Activated CD4-positive, CD25-positive, alpha-beta regulatory T cell treated with anti-CD3 and anti-CD28 coated beads, Interleukin-2, amount 50 U/mL, for 24 hours (primary cell): Measurements from ENCODE around the gene PTPA.

Experiments used
- ATAC-seq, 2 donors: fragments of 150-1000 bp; cut with Tn5 transposase; one replicate each; pipeline ENCODE4 v1.10.0; 2021; ENCODE audit warnings: mild to moderate bottlenecking in 1 of 2, moderate library complexity in 1 of 2

The PTPA gene

DNA sequence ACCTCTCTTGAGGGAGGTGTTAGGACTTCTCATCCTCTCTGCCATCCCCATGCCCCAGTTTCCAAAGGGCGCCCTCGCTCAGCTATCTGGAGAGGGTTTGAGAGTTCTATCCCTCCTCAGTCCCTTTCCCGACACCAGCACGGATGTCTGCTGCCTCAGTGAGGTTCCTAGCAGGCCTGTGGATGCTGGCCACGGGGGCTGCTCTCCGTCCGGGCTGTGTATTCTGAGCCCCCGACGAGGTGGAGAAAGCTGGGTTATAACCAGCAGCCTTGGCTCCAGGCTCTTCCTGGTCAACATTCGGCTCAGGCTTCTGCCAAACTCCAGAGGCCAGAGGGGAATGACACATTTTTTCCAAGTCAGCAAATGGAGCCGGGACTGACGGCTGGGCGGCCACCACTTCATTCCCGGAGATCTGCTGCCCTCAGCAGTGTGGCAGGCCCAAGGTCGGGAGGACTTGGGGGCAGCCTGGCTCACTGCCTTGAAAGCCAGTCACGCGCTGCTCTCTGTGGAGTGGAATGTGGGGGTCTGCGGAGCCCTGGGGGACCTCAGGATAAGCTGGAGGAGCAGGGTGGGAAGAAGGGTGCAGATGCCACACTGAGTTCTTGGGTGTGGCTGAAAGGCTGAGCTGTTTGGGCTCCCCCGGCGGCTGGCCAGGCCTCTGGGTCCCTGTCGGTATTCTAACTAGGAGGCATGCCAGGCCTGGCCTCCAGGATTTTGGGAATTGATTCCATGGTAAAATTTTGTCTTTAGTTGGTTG is 27.4 kb downstream of the PTPA start:
- ATAC-seq: no peak

DNA sequence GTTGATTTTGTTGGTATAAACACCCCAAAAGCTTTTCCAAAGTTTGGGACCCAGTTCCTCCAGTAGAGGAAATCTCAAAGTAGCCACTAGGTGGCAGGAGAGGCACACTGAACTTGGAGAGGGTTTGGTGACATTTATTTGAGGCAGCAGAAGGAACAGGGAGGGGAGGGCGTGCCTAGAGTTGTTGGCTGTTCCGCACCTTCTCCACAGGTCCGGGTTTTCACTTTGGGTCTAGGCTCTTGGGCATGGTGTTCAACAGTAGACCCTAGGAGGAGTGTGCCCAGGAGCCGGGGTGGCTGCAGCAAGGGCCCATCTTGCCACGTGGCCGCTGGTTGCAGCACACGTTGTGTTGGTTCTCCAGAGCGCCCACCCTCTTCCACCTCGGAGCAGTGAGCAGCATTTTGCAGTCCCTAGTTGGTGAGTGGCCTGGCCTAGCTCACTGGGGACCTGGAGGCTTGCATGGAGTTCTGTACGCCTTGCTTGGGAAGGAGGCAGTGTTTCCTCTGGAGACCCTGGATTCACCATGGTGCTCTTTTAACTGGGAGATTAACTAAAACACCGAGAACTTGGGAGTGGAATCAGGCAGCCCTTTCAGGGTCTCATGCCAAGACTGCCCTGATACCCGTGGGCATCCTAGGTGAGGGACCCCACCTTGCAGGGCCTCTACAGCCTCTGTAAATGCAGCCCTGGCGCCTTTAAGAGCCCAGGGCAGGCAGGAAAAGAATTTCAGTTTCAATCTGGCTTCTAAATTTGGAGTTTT is 28.2 kb downstream of the PTPA start:
- peak; percentile 56 to 69 for ATAC-seq

DNA sequence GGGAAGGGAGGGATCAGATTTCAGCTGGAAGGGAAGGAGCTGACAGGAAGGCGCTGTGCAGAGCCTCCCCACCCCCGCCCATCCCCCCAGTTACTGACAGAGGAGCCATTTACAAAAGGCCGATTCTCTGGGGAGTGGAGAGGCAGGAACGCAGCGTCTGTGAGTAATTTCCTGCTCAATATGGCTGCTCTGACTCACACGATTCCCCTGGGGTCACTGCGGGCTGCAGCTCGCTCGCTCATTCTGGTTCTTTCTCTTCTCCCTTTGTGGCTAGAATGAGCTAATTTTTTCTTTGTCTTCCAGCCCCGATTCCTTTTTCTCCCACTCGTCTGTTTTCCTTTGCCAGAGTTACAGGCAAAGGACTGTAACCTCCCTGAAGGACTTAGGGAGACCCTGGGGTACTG is 28.8 kb downstream of the PTPA start:
- peak; percentile 93 to 95 for ATAC-seq

DNA sequence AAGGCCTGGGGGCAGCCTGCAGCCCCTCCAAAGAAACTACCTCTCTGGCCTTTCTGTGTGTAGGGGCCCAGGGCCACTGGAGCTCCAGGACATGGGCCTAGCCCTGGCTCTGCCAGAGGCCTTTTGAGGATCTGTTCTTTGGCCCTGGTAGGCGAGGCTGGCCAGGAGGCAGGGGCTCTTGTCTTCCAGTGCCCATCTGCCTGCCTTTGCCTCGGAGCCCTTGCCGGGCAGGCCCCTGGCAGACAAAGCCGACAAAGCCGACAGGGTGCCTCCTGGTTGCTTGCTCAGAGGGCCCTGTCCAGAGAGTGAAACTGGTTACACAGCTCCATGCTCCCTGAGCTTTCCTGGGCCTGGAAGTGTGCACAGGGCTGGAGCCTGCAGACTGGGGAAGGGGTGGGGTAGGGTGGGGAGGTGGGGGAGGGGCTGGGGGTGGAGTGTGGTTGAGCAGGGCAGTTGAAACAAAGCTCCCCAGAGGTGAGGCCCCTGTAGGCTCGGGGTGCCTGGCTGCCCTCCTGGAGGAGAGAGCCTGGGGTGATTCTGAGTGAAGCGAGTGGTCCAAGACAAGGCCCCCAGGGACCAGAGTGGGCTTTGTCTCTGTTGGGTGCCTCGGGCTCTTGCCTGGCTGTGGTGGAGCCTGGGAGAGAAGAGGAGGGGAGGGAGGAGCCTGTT is 29.3 kb downstream of the PTPA start:
- ATAC-seq: peak; percentile 2 to 5

DNA sequence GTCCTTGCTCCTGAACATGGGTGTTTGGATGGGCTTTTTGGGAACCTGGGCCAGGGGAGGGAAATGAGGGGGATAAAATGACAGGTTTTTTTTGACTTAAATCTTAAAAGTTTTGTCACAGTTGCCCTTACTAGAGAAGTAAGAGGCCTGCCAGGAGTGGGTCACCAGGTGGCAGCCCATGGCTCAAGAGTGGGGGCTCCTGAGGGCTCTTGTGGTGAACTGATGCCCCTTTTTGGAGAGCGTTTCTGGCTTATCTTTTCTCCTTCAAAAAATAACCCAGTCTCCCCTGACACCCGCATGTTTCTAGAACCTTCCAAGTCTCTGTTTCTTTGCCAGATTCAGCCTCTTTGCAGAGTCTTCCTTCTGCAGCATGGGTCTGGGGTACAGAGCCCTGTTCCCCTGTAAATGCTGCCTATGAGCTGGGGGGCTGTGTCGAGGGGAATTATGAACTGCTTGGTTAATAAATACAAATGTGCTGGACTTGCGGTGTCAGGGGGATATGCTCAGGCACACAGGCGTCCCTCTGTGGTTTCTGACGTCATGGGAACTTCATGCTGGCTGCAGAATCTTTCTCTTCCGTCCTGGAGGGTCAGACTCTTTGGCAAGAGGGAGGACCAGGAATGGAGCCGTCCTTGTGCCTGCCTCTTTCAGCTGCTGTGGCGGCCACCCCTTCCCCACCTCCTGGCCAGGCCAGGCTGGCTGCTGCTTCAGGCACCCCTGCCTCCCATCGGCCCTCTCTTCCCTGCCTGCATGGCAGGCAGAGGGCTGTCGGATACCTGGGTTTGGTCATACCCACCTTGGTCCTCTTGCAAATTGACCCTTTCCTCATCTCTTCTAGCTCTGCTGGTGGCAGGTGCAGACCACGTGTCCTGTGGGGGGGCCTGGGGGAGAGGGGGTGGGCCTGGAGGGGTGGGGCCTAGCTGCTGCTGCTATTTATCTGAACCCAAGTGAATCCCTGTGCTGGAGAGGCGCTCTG is 30.1 kb downstream of the PTPA start:
- ATAC-seq: no peak

DNA sequence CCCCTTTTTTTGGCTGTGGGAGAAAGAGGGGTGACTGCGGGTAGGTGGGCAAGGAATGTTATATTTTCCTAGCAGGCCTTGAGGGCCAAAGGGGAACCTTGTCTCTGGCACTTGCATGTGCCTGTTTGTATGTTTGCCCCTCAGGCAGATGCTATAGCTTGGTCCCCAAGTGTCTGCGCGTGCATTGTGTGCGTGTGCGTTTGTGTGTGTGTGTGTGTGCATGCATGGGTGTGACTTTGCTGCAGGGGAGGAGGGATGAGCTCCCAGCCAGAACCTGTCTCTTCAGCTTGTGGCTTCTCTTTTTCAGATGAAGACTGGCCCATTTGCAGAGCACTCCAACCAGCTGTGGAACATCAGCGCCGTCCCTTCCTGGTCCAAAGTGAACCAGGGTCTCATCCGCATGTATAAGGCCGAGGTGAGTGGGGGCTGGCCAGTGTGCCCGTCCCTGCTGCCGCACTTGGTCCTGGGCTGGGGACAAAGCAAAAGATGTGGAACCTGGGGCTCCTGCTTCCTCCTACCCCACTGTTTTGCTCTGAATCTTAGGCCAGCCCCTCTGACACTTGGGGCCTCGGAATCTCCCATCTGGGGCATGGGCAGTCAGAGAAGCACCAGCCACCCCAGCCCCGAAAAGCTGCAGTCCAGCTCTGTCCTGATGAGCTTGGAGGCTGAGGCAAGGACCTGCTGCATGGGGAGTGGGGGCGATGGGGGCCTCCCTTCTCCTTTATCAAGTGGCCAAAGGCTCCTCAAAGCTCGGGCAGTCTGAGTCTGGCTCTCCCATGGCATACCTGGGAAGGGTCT is 31.1 kb downstream of the PTPA start:
- no peak for ATAC-seq

DNA sequence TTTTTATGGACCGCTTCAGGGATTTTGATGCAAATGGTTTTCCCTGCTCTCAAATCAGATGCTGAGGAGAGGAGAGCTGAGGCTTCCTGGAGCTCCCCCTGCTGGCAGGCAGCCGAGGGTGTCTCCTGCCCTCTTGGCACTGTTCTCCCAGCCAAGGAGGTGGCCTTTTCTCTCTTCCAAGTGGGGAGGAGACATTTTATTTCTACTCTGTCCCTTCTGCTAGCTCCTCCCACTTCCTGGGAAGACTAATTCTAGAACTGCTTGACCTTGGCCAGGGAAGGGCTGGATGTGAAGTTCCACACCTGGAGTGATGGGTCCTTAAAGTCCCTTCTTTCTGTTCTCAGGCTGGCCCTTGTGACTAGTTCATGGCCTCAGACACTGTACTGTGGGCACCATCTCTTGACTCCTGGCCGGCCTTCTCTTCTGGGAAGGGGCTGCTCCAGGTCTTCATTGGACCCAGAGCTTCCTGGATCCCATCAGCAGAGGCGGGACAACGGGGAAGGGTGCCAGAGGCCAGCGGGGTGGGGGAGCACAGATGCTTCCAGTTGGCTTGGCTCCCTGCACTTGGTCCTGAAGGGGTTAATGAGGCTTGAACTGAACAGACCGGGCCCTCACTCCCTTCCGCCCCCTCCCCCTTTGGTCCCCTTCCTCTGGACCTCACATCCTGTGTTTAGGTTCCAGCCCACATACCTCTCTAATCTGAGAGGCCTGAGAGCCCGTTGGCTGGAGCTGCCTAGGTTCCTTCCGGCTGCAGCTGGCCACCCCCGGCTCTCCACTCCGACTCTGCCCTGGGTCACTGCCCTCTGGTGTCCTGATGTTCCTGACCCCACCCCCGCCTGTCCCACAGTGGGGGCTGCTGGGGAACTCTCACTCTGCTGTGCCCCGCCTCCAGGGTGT is 32.1 kb downstream of the PTPA start:
- ATAC-seq: peak in 1 of 2 donors; percentile 35

DNA sequence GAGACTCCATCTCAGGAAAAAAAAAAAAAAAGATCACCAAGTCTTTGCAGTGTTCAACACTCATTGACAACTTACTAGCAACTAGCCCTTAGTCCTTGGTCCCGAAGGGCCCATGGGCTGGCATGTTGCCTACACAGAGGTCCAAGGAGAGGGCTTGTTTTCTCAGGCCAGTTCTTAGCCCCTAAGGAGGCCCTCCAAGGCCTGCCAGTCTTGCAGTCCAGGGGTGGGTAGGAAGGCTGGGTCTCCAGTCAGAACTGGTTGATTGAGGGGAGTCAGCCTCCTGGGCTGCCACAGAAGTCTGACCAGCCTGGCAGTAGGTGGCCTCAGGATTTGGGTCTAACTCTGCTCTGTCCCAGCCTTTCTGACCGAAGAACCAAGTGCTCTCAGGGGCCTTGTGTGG is 34.1 kb downstream of the PTPA start:
- ATAC-seq: no peak

DNA sequence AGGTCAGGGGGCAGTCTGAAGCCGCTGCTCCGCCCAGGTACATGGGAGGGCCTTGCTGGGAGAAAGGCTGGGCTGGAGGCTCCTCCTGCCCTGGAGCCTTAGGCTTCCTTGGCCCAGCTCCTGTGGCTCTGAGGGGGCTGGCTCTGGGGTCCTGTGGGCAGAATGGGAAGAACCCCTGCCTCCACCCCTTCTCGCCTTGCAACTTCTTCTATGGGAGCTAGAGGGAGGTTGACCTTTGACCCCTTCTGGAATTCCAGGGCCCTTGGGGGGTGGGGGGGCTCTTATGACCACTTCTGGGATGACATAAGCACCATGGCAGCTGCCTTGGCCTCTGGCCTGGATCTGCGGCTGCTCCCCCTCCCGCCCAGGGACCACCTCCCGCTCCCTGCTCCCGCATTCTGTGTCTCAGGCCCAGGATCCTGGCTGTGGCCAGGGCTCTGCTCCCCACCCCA is 34.7 kb downstream of the PTPA start:
- ATAC-seq: no peak

DNA sequence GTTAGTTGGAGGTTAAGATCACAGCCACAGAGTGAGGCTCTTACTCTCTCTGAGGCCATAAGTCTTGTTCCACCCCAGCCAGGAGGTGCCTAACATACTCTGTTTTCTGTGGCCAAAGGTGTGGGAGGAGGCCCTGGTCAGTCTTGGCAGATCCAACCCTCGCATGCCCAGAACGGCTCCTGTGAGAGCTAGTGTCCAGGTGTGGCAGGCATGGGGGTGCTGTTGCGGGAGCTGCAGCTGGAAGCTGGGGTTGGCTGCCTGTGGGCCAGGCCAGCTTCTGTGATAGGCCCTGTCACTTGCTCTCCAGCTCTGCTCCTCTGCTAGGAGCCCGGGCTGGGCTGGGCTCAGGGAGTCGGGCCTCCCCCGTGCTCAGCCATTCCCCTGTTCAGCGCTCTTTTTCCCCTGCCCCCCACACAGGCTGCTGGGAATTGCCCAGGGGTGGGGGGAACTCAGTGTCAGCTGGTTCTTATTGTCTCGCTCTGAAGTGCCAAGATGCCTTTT is 35.3 kb downstream of the PTPA start:
- ATAC-seq: no peak

DNA sequence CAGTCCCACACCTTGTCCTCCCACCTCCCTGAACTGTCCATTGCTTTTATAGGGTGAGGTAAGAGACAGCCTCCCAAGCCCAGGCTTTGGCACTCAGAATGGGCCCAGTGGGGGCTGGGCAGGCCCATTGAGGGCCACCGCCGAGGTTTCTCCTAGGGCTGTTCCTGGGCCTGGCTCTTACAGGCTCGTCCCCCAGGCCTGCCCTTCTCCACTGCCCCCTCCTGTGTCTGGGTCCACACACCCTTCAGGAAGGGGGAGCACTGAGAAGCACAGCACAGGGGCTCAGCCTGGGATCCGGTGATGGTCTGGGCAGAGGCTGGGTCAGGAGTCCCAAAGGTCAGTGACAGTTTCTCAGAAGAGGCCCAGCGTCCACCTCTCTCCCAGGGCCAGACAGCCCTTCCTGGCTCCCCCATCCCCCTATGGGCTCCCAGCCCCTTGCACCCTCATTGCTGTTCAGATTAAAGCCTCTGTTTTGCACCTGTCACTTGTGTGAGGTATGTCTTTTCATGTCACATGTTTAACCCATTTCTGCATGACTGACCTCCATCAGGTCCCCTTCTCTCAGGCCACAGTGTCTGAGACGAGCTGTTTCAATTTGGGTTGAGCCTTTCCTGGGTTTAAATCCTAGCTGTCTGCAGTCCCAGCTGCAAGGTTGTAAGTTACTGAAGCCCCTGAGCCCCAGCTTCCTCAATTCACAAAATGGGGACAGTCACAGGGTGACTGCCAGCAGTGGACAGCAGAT is 37.4 kb downstream of the PTPA start:
- ATAC-seq: no peak

DNA sequence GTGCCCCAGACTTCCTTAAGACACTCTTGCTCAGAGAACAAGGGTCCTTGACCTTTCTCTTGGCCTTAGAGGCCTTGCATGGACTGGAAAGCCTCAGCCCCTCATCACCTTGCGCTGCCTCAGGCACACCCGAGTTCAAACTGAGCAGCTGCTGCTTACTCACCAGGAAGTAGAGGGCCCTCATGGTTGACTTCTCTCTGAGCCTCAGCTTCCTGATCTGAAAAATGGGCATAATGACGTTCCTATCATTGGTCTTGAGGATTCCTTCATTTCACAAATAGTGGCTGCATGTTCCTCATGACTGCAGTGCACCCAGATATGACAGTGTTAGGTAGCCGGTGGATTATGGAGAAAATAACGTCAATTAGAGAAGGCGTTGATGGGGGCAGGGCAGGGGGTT is 38.2 kb downstream of the PTPA start:
- no peak for ATAC-seq

DNA sequence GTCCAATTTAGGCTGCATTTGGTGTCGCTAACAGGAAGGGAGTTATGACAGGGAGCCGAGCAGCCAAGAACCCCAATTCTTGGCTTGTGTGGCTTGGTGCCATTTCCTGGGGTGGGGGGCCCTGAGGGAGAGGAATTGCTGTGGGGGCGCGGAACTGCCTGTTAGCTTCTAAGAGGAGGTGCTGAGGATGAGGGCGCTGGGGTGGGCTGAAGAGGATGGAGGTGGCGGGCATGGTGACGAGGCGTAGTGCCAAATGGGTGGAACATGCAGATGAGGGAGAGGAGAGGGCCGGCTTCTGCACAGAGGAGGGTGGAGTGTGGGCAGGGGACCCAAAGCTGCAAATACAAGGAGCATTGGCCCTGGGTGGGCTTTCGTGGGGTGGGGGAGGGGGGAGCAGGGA is 38.9 kb downstream of the PTPA start:
- no peak for ATAC-seq

DNA sequence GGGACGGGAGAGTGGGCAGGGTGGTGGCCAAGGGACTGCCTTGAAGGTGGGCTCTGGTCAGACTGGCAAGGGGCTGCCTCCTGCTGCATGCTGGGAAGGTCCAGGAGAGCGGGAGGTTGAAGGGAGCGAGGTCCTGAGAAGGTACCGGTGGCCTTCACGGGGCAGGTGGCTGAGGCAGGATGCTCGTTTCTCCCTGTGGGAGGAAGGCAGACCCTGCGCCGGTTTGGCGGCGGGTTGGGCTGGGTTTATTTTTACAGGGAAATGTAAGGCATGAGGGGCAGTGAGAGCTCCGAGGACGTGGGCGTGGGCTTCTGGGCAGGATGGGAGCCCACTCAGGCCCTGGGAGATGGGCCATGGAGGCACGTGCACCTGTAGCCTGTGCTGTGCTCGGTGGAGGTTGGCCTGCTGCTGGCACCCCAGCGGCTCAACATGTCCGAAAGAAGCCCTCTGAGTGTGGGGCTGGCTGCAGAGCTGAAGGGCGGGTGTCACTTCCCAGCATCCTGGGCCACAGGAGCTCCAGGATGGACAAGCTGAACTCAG is 39.5 kb downstream of the PTPA start:
- no peak for ATAC-seq

DNA sequence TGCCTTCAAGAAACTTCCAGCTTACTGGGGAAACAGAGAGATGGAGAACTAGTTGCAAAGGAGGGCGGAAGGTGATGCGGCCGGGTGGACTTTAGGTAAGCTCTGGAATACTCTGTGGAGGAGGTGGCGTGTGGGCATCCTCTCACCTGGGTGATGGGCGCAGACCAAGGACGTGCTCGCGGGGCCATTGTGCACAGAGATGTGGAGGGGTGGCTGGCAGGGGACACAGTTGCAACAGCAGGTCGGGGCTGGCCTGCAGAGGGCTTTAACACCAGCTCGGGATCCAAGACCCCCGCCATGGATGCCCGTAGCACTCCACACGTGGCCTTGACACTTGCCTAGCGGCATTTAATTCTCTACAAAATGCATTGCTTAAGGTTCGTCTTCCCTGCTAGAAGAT is 40.3 kb downstream of the PTPA start:
- ATAC-seq: no peak

DNA sequence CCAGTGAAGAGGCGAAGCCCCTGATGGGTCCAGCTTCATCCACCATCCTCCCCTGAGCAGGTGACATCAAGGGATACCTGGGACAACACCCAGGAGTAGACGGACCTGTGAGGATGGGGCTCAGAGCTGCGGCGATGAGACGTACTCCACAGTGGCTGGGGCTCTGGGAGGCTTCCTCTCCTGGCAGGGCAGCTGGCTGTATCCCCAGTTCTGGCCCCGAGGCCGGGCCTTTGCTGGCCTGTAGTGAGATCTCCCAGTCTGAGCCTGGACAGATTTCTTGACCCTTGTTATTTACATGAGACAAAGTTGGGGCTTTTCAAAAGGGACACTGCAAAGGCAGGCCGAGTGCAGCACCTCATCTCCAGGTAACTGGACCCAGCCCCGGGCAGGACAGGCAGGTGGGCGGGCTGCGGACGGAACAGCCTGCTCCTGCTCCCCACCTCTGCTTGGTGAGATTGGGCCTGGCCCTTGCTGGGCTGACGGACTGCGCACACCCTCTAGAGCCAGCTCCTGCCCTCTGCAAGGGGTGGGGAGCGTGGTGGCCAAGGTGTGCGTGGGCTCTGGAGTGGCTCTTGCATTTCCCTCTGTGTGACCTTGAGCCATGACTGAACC is 43.8 kb downstream of the PTPA start:
- ATAC-seq: no peak

DNA sequence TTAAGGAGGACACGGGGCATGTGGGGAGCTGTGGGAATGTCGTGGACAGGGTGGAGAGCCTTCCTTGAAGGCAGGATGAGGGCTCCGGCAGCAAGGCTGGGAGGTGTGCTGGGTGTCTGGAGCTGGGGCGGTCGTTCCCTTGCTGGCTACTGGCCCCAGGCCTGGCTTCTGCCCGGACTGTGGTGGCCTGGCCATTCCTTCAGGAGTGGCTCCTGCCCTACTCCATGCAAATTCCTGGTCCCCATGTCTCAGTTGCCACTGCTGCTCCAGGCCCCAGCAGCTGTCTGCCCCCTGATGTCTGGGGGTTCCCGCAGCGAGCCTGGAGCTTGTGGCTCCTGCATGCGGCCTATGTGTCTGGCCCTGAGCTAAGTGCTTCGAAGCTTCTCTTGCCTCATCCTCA is 44.9 kb downstream of the PTPA start:
- ATAC-seq: no peak

DNA sequence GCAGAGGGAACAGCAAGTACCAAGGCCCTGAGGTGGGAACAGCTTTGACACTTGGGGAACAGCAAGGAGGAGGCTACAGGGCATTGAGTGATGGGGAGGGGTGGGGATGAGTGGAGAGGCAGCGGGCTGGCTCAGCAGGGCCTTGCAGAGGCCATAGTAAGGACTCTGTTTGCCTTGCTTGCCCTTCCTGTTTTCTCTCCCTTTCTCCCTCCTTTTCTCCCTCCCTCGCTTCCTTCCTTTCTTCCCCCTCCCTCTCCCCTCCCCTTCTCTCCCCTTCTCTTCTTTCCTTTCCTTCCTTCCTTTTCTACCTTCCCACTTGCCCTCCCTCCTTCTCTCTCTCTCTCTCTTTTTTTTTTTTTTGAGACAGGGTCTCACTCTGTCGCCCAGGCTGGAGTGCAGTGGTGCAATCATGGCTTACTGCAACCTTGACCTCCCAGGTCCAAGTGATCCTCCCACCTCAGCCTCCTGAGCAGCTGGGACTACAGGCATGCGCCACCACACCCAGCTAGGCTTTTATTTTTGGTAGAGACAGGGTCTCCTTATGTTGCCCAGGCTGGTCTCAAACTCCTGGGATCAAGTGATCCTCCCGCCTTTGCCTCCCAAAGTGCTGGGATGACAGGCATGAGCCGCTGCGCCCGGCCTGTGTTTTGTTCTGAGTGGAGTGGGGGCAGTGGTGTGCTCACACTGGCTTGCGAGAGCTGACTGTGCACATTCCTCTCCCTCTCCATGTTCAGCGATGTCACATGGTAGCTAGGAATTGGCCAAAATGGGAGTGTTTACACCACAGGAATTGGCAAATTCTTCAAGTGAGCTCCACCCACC is 49.7 kb downstream of the PTPA start:
- ATAC-seq: no peak
